Left hindlimb (tissue), 1 donor: ENCODE measurements around the gene BAIAP2.

Experiments
- DNase-seq: peaks from one replicate; pipeline ENCODE4 v3.0.0-alpha.2; 2018

BAIAP2 gene

GRCh38 chr17:81128774-81129173 lies 93.8 kb downstream of the BAIAP2 start:
- DNase-seq, result no peak

GRCh38 chr17:81129289-81129688 lies 94.3 kb downstream of the BAIAP2 start:
- DNase-seq, result no peak

- no peak for DNase-seq
These were observed 94.9 kb downstream of the BAIAP2 start for GRCh38 chr17:81129711-81130367.

GRCh38 chr17:81130385-81131361 lies 95.7 kb downstream of the BAIAP2 start:
- no peak for DNase-seq

- DNase-seq, result no peak
These were observed 96.7 kb downstream of the BAIAP2 start for GRCh38 chr17:81131486-81132196.

- DNase-seq, result no peak
These were observed 97.2 kb downstream of the BAIAP2 start for GRCh38 chr17:81132197-81132540.

- no peak for DNase-seq
These were observed 98.1 kb downstream of the BAIAP2 start for GRCh38 chr17:81132770-81133723.

- DNase-seq, result no peak
These were observed 99.3 kb downstream of the BAIAP2 start for GRCh38 chr17:81134064-81134781.

- DNase-seq, result no peak
These were observed 100.7 kb downstream of the BAIAP2 start for GRCh38 chr17:81135505-81136278.

- DNase-seq, result no peak
These were observed 101.4 kb downstream of the BAIAP2 start for GRCh38 chr17:81136366-81136765.

- no peak for DNase-seq
These were observed 102.3 kb downstream of the BAIAP2 start for GRCh38 chr17:81137248-81137647.

GRCh38 chr17:81138083-81138482 lies 103.1 kb downstream of the BAIAP2 start:
- DNase-seq, result no peak

- no peak for DNase-seq
These were observed 103.5 kb downstream of the BAIAP2 start for GRCh38 chr17:81138500-81138899.

- no peak for DNase-seq
These were observed 104.5 kb downstream of the BAIAP2 start for GRCh38 chr17:81139428-81139827.

GRCh38 chr17:81140018-81140417 lies 105.1 kb downstream of the BAIAP2 start:
- no peak for DNase-seq

- no peak for DNase-seq
These were observed 105.7 kb downstream of the BAIAP2 start for GRCh38 chr17:81140695-81141094.

GRCh38 chr17:81142301-81143199 lies 107.6 kb downstream of the BAIAP2 start:
- DNase-seq, result peak; percentile 82

GRCh38 chr17:81143200-81143527 lies 108.2 kb downstream of the BAIAP2 start:
- no peak for DNase-seq

GRCh38 chr17:81143717-81144422 lies 108.9 kb downstream of the BAIAP2 start:
- DNase-seq, result no peak
